Coronary artery (tissue), 2 donors: ENCODE results near the gene MACROD1.

Source experiments
- DNase-seq: peaks from one replicate; pipeline ENCODE4 v3.0.0-alpha.2; 2017; ENCODE audit warnings: low spot score
- H3K27ac ChIP-seq, 2 donors: fragments of 200-600 bp; sonication (generic); one replicate each; pipeline ENCODE4 v1.5.1; 2016 to 2019
- H3K4me3 ChIP-seq: fragments of 200-600 bp; sonication (generic); 2 replicates; pipeline ENCODE4 v1.5.1; 2016; ENCODE audit warnings: mild to moderate bottlenecking, moderate library complexity
- CTCF ChIP-seq: fragments of 200-600 bp; sonication (generic); IDR thresholded peaks from one replicate; pipeline ENCODE4 v1.5.1; 2019; ENCODE audit warnings: antibody characterized with exemption

MACROD1 gene

GRCh38 chr11:64100360-64100759 lies 65.6 kb downstream of the MACROD1 start:
- no peak for DNase-seq
- Histone ChIP-seq H3K27ac (no peak overlapping the region), H3K4me3 (no peak overlapping the region)
- TF ChIP-seq CTCF = no peak

DNA sequence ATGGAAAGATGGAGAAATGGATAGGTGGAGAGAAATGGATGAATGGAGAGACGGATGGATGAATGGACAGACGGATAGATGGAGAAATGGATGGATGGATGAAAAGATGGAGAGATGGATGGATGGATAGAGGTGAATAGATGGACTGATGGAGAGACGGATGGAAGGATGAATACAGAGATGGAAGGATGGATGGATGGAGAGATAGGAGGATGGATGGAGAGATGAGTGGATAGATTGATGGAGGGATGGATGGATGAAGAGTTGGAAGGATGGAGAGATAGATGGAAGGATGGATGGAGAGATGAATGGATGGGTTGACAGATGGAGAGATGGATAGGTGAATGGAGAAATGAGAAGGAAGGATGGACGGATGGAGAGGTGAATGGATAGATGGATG lies 66.5 kb downstream of the MACROD1 start:
- no peak for TF ChIP-seq CTCF
- Histone ChIP-seq H3K27ac (no peak overlapping the region), H3K4me3 (no peak overlapping the region)
- DNase-seq = no peak

- Histone ChIP-seq H3K27ac (peak overlapping the region in 1 of 2 donors; percentile 20), H3K4me3 (no peak overlapping the region)
- no peak for TF ChIP-seq CTCF
- DNase-seq = no peak
Observed at GRCh38 chr11:64098318-64098831, 67.5 kb downstream of the MACROD1 start.

- no peak for TF ChIP-seq CTCF
- H3K4me3 ChIP-seq = no peak overlapping the region
- DNase-seq = no peak
- peak overlapping the region in 1 of 2 donors; percentile 20 for H3K27ac ChIP-seq
Observed at GRCh38 chr11:64097468-64098317, 68.2 kb downstream of the MACROD1 start.

DNA sequence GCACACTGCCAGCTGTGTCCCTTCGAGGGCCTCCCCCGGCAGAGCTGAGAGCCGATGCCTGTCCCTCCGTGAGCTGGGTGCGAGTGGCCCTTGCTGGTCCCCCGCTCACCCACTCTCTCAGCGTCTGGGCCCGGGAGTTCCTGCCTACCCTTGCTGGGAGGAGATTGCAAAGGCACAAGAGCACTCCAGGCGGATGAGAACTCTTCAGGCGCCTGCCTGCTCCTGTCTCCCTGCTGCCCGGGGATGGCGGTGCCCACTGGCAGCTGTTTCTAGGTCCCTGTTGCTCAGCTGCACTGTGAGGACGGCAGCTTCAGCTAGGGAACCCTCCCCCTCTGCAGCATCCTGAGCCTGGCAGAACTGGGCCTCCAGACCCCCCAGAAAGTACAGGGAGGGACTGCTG lies 69.1 kb downstream of the MACROD1 start:
- no peak for TF ChIP-seq CTCF
- H3K27ac ChIP-seq = no peak overlapping the region

DNA sequence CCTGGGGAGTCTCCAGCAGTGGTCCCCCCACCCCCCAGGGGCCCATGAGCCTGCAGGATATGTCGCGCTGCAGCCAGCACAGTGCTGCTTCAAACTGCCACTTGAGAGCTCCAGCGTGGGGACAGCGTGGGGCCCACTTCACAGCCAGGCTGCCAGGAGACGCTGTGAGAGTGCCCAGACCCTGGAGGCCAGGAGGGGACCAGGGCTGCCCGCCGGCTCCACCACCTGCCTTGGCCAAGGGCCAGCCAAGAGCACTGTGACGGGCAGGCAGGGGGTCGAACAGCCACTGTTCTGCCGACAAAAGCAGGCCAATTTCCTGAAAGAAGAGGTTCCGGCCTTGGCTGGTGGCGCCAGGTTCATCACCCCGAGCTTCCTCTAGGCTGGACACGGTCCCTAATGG lies 70.0 kb downstream of the MACROD1 start:
- DNase-seq = no peak
- Histone ChIP-seq H3K27ac (no peak overlapping the region), H3K4me3 (no peak overlapping the region)
- no peak for TF ChIP-seq CTCF

More for the DNA sequence above, 69.1 kb downstream of the MACROD1 start:
- DNase-seq = no peak
- no peak overlapping the region for H3K4me3 ChIP-seq

DNA sequence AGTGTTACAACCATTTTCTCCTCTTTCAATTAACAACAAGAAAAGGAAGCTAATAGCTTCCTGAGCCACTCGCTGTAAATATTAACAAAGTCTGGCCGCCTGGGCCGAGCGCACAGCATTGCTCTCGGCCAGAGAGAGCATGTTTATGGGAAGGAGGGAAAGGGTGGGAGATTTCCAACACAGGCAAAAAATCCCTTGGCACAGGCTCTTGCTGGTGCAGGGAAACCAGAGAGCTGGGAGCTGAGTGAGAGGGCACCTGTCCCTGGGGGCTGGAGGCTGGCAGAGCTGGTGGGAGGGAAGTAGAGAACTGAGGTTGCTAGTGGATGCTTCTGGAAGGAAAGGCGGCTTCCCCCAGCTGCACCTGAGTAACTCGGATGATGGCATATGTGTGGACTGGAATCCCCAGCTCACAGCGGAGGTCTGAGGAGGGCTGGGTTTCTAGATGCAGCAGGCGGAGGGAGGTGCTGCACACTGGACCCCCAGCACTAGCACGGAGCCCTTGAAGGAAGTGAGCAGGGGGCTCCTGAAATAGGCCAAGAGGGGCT lies 70.6 kb downstream of the MACROD1 start:
- Histone ChIP-seq H3K4me3 (no peak overlapping the region), H3K27ac (no peak overlapping the region)
- TF ChIP-seq CTCF = no peak
- DNase-seq = no peak
